GM12892 (cell line): ENCODE measurements around the gene WDFY3.

ENCODE experiments used
- POLR2A ChIP-seq: IDR thresholded peaks from 2 replicates; pipeline ENCODE4 v1.6.1; 2011; ENCODE audit warnings: low read depth, low read length, control low read depth
- POLR2AphosphoS5 ChIP-seq: IDR thresholded peaks from 2 replicates; pipeline ENCODE4 v1.6.1; 2011; ENCODE audit warnings: low read depth, low read length, control low read depth
- TAF1 ChIP-seq: IDR thresholded peaks from 2 replicates; pipeline ENCODE4 v1.6.1; 2011; ENCODE audit warnings: low read depth, mild to moderate bottlenecking, control low read depth, low read length, borderline replicate concordance

GRCh38 chr4:84683064-84683850, 283.2 kb downstream of the WDFY3 start:
- TF ChIP-seq POLR2AphosphoS5 (no peak), POLR2A (no peak), TAF1 (no peak)
